HG03571 (cell line): Measurements from ENCODE around the gene DGKG.

Experiments
- ATAC-seq: cut with Tn5 transposase; IDR thresholded peaks from one replicate; pipeline ENCODE4 v1.9.1; 2021; ENCODE audit not compliant: unreplicated experiment

Gene DGKG

DNA sequence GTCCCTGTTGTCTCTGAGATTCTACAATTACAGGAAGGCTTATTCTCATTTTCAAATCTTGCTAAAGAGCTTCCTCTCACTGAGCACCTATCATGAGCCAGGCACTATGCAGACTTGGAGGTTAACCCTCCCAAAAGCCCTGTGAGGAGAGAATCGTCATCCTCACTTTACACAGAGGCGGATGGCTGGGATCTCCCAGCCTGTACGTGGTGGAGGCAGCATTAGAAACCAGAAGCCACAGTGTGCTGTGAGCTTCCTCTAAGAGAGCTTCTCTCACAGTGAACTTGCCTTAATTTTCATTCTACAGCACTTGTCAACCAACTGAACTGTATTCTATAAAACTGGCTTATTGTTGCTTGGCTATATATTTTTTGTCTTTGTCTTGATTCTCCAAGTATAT lies 6.1 kb upstream of the DGKG start:
- no peak for ATAC-seq

DNA sequence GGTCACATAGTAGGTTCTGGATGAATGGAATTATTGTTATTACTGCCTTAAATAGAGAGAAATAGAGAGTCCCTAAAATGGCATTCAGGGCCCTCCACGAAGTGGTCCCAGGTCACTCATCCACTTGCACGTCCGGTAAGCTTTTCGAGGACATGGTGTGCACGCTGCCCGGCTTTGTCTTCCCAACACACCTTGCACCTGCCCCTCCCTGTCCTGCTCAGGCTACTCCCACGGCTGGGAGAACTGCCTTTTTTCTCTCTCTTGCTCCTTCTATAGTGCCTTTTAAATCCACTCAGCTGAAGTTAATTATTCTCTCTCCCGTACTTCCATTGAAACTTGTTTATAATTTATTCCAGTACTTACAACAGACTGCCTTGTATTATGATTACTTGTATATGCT lies 5.6 kb upstream of the DGKG start:
- ATAC-seq: no peak

DNA sequence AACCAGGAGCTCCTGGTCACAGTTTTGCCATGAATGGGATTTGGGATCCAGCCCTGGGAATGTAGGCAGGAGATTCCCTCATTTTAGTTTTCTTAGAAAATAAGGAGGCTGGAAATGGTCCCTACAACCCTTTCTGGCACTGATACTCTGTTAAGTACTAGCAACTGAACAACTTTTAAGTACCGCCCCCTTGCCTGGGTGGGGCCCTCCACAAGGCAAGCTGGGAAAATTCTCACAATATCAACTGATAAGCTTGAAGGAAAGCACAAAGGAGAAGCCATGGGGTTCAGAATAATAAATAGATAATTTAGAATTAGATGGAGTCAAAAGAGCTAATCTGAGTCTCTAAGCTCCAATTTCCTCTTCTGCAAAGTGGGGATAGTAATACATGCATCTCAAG lies 4.2 kb upstream of the DGKG start:
- ATAC-seq: no peak

DNA sequence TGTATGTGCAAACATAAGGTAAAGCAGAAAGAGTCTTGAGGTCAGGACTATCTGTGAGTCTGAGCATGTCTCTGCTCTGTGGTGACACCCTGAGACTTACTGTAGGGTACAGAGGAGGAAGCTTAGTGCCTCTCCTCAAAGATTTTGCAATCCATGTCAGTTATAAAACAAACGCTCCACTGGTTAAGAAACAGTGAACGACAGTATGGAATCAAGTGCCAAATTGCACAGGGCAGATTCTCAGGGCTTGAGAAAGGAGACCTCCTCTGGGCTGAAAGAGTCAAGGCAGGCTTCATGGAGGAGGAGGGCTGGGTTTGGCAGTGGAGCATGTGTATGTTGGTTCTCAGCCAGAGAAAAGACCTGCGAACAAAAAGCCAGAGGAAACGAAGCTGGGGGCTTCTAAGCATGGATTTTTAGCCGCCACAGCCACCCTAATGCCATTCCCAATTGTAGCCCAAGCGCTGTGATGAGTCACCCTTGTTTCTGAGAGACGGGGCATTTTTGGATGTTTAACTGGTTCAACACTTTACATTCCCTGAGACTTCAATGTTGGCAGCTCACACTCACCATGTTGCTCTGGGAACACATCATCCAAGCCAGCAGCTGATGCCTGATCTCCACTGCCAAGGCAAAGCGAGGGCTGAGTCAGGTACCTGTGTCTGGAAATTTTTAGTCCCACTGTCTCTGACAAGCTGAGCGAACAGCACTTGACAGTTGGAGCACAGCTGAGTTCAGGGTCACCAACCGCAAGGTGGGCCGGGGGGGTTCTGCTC lies 3.4 kb upstream of the DGKG start:
- ATAC-seq: no peak

DNA sequence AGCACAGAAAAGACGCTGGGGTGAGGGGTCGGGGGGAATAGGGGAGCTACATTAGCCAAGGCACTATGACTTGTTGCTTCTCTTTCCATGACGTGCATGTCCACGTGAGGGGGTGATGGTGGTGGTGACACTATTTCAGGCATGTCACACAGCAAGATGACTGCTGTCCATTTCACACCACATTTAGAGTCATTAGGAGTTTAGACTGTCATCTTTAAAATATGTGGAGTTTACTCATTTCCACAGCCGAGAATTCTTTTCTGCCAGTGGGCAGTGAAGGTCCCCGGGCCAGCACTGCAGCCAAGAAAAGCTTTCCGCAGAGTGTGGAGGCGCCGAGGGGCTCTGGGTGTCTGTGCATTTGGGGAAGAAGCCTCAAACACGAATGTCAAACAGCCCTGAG lies 954 bp upstream of the DGKG start:
- no peak for ATAC-seq

DNA sequence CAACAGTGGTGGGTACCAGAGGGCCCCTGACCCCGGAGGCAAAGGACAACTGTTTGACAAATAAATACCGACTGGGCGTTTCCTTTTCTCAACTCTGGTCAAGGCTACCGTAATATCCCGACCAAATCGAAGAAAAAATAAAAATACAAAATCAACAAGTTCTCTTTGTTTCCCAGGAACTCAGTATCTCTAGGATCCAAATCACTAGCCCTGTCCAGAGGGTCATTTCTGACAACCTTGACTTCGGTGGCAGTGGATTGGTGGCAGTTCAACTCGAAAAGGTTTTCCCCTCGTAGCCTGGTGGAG lies 456 bp upstream of the DGKG start:
- ATAC-seq: no peak

DNA sequence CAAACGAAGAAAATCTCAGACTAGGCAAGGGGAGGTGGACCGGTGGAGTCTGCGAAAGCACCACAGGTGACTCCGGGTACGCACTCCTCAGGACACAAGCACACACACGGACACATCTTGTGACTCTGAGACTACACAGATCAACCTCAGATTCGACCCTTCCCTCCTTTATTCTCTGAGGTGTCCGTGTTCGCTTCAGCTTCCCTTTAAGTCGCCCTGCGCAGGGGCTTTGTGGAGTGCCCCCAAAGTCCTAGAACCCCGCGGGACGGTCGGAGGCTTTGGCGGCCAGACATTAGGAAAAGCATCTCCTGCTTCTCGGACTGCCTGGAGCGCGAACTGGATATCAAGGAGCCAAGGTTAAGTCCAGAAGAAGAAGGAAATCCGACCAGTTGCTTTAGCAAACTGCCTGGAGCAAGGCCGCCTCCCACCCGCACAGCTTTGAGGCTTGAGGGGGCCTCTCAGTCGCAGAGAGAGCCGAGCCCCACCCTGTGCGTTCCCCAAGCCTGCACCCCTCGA lies 730 bp downstream of the DGKG start:
- ATAC-seq: no peak

DNA sequence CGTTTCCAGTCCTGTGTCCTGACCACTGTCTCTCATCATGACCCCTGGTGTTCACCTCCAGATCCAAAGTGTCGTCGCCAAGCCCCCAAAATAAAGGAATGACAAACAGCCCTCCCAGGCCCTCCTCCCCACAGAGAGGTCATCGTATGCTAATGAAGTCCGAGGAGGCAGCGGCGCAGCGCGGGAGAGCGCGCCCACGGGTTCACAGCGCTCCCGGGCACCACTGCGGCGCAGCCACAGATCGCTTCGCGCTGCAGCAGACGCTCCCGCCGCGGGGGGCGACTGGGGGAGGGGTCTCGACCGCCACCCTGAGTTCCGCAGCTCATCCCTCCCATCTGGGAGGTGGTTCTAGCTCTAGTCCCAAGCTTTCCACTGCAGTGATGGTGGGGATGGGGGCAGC lies 1.3 kb downstream of the DGKG start:
- no peak for ATAC-seq

DNA sequence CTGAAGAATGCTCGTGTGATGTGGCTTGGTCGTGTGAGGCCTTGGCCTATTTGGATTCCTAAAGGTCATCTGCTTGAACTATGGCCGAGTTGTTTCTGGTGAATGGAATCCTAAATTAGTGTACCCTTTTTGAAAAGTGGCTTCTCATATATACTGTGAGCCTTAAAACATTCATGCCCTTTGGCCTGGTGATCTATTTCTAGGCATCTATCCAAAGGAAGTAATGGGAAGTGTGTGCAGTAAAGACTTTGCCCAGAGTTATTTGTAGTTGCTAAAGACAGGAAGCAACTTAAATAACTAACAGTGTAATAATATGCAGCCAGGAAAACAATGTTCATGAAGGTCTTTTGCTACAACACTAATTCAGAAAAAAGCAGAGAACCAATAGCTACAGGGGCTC lies 3.0 kb downstream of the DGKG start:
- no peak for ATAC-seq

DNA sequence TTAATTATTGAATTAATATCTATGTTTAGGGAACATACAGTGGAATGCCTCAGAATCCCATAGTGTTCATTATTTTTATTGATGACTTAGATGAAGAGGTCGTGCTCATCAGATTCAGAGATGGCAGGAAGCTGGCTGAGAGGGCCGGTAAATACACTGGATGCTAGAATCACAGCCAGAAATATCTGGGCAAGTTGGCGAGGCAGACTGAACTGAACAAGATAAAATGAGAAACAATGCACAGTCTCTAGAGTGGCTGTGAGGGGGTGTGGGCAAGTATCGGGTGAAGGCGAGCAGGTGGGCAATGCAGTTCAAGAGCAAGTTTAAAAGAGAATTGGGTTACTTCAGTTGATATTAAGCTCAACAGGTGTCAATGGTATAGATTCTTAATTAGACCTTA lies 5.9 kb downstream of the DGKG start:
- ATAC-seq: no peak

DNA sequence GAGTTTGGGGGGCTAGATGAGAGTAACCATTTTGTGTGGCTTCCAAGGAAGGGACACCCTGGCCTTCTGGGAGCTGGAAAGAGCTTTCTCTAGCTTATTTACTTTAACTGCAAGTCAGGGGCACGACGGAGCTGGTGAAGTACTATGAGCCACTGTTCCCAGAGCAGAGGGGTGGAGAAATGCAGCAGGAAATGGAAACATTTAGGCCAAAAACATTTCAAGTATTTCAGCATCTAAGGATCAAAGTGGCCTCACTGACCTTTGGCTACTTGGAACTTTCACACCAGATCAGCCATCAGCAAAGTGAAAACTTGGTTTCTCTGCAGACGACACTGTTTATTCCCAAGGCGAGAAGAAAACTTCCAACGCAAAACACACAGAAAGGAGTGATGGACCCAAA lies 7.9 kb downstream of the DGKG start:
- no peak for ATAC-seq

DNA sequence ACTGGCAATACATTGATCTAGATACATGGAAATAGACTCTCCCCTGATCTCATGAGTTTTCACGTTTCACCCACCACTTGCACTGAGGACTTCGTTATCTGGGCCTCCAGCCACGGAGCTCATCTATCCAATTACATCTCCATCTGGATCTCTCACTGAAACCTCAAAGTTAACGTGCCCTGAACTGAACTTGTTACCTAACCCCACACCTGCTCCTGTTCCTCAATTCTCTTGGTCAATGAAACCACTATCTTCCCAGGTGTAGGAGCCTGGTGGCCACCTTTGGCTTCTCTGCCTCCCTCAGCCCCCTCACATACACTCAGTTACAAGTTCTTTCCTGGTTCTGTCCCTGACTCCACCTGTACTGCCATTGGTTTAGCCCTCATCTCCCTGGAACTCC lies 9.7 kb downstream of the DGKG start:
- no peak for ATAC-seq

DNA sequence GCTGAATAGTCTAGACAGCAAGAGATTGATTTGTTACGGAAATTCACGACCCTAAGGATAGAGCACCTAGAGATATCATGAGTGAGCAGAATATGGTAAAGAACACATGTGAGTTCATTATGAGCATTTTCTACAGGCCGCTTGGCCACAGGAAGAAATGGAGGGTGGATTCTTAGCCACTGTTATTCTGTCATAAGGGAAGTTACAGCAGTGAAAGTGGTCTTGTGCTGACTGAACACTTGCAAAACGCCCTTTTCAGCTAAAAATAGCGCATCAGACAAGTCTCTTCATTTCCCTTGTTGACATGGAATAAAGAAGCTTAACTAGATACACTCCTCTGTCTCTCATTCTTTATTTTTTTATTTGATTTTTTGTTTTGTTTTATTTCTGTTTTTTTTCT lies 19.8 kb downstream of the DGKG start:
- no peak for ATAC-seq

DNA sequence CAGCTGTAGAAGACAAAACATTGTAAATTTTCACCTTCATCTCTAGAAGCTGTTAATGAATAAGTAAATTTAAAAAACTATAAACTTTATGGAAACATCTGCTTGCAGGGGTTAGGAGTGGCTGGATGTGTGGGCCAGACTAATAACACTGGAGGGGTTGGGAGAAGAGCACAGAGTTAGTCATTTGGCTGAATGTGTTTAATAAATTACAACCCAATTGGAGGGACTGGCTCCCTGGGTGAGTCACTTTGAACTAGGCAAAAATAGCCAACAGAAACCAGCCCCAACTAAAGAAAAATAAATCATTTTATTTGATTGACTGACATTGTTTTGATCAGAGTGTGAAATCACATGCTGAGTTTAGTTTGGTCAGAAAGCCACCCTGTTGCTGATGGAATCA lies 21.8 kb downstream of the DGKG start:
- ATAC-seq: no peak

DNA sequence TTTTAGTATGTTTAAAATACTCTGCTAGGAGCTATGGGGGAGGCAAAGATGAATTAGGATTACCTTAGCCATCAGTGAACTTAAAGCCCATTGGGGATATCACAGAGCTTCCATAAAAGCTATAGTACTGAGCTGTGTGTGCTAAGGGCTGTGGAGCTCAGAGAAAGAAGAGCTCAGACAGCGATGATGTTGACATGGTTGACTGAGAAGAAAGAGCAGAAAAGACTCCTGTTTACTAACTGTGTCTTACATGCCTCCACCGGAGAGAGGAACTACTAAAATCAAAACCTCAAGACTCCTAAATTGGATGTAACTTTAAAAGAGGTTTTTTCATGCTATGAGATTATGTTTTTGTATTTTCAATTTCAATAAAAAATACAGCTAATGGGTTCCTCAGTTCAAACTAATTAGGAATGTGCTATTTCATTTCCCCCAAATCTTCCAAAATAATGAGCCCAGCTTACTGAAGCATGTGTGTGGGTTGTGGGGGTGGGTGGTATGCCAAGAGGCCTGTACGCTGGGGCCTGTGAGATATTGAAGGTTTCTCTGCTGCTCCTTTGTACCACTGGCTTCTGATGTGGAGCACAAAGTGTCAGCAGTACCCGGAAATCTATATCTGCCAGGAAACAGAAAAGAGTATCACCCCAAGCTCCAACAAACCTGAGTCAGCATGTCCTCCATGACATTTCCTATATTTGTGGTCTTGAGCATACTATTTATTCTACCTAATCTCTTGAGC lies 22.7 kb downstream of the DGKG start:
- ATAC-seq: no peak

DNA sequence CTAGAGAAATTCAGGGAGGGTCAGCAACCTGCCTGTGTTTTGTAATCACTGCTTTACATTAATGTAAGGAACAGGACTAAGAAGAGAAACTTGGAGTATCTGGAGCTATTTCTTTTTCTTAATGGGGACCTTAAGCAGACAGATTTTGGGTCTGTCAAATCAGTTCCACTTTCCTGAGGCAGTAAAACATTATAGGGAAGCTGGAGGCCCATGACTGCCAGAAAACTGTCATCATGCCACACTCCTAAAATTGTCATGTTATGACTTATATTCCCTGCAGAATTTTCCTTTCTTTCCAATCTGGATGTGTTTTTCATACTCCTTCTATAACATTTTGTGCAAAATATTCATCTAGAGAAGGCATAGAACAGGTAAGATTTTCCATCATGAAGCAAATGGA lies 28.8 kb downstream of the DGKG start:
- no peak for ATAC-seq

DNA sequence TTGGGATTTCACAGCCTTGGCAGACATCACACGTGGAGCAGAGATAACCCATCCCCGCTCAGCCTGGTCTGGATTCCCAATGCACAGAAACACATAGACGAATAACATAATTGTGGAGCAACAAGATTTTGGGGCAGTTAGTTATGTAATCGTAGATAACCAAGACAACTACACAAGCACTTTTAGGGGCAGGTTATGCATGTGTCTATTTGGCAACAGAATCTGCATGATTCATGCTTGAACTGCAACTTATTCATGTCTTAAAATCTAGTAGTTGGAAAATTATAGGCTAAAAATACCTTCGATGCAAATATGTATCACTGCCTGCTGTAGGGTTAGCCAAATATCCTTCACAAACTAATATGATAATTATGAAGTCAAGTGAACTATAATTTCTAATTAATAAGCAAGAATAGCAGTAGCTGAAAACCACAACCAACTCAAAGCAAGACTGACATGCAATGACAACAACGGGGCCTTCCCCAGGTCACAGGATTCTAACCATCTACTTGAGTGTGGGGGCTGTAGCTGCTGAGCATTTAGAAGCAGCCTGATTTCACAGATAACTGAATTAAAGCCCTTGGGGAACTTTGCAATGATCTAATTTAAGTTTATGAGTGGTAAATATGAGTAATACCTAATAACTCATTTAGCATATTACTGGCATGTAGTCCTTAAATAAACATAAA lies 31.1 kb downstream of the DGKG start:
- no peak for ATAC-seq

DNA sequence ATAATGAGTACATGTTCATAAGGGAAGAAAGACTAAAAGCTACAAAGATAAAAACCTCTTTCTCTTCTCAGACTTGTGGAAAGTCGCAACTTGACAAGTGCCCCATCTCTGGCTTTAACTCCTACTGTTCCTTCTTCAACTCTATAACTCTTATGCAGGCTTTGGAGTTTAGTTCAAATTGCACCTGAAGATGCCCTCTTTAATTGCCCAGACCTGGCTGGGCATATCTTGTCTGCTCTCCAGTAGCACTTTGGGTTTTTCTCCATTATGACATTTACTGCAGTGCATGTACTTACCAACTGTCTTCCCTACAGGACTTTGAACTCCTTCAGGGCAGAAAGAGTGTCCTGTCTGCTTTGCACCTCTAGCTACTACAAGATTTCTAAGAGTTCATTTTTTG lies 32.4 kb downstream of the DGKG start:
- ATAC-seq: no peak

DNA sequence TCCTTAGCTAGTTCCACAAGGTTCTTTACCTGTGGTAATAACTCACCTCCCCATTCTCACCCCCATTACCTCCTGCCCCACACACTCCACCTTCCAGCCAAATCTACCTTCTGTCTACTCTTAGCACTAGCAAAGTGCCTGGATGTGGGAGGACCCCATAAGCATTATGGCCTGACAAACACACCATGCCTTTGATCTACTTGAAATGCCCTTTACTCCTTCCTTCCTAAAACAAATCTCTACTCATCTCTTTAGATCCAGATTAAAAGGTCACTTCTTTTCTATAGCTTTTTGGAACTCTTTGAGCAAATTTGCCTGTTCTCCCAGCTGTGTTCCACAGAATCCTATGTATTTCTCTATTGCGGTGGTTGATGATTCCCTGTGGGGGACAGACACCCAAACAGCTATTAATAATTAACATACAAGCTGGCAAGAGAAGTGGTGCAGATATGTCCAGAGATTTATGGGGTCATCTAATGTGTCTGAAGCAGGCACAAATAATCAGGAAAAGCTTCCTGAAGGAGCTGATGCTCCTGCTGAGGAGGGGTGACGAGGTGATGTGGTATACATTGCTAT lies 34.0 kb downstream of the DGKG start:
- ATAC-seq: no peak

DNA sequence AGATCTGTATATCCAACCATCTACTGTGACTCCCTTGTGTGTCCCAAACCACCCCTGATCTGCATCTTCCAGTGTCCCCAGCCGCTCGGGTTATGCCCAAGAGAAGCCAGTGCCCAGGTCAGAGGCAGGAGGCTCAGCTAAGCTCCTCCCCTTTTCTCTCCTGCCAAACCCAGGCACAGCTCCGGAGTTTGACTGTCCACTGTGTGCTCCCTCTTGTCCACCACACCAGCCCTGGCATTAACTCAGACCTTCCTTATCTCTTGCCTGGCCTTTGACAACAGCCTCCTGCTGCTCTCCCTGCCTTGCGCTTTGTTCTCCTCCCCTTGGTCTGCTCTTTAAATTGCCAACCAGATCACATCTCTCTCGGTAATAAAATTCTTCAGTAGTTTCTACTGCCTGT lies 39.3 kb downstream of the DGKG start:
- no peak for ATAC-seq

DNA sequence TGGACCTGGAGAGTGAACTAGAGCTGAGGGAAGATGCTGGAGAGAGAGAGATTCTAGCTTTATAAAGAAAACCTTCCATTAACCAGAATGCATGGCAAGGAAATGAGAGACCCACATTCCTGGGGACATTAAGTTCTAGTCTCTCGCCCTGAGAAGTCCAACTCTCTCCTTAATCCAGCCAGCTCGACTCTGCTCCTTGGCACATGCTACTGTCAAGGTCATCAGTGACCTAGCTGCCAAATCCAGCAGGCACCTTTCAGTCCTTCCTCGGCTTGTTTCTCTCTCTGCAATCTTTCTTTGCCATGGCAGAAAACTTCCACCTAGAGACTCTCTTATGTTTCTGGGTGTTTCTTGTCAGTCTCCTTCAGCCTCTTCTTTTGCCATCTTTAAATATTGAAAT lies 40.3 kb downstream of the DGKG start:
- ATAC-seq: no peak
